ENCODE measurements around the gene PTPRM. TPM values are rescaled to one million over a fixed set of nuclear protein-coding genes. Genes with fewer than 3 reads are reported as not detected.

The PTPRM gene
- polyA plus RNA-seq, 1 of the 3 experiments (the other 2 are of a cell fraction) = 16.0 TPM

GRCh38 chr18:7847357-7848053 lies 280.4 kb downstream of the PTPRM start:
- H3K4me2 ChIP-seq = no peak overlapping the region
- no peak overlapping the region for H2AFZ ChIP-seq (ENCODE audit: low read depth)
- H3F3A ChIP-seq (replicated peaks; ENCODE audit: insufficient read depth) = no peaks in the 10 kb centered on the region
- no peaks in the 10 kb centered on the region for H3K79me2 ChIP-seq (ENCODE audit: insufficient read depth)
- no peaks in the 10 kb centered on the region for H3K9me2 ChIP-seq
- no peaks in the 10 kb centered on the region for H4K20me1 ChIP-seq (ENCODE audit: insufficient read depth)
- no peak for TF ChIP-seq EP300 (IDR thresholded peaks at IDR 0.05; ENCODE audit: borderline replicate concordance in 1 of 2, low read depth in 1 of 2, low read length in 1 of 2)
- no peak for TF ChIP-seq YY1 (IDR thresholded peaks at IDR 0.05; ENCODE audit: low read depth)
- no peak for TF ChIP-seq NRF1 (IDR thresholded peaks at IDR 0.05; ENCODE audit: low read depth, low read length)
- TF ChIP-seq TCF12 (IDR thresholded peaks at IDR 0.05) = no peak
- no peak for TF ChIP-seq FOXJ3 (CRISPR knock-in tag; IDR thresholded peaks at IDR 0.05)
- TF ChIP-seq IRF3 (IDR thresholded peaks at IDR 0.05; ENCODE audit: low read depth, low read length) = no peak
- TF ChIP-seq JUND (IDR thresholded peaks at IDR 0.05) = no peak
- no peak for TF ChIP-seq TEAD4 (IDR thresholded peaks at IDR 0.05; ENCODE audit: borderline replicate concordance, insufficient read depth)
- TF ChIP-seq SIN3A (IDR thresholded peaks at IDR 0.05; ENCODE audit: borderline replicate concordance, low read depth, low read length) = no peak
- no peak for TF ChIP-seq GATA2 (CRISPR knock-in tag; IDR thresholded peaks at IDR 0.05)
- DNase-seq = no peak
- H3K9ac ChIP-seq = no peak overlapping the region
- no peaks in the 10 kb centered on the region for H3K9me3 ChIP-seq
- H3K27ac ChIP-seq (ENCODE audit: low read depth in 2 of 2, low read length in 1 of 2) = no peak overlapping the region
- H3K4me3 ChIP-seq (ENCODE audit: low read depth in 2 of 2, low read length in 1 of 2) = no peak overlapping the region
- H3K4me1 ChIP-seq (ENCODE audit: control insufficient read depth in 1 of 2, insufficient read depth in 2 of 2, low read depth in 1 of 2, low read length in 1 of 2) = no peaks in the 10 kb centered on the region; a peak in 1 of 4 replicates
- POLR2A ChIA-PET = no interaction called here
- H3K27me3 ChIP-seq (ENCODE audit: insufficient read depth) = no peaks in the 10 kb centered on the region
- CTCF ChIA-PET = no interaction called here
- H3K36me3 ChIP-seq (replicated peaks in 1 of 2; ENCODE audit: control insufficient read depth in 1 of 2, insufficient read depth in 2 of 2, low read length in 1 of 2) = no peaks in the 10 kb centered on the region
- 44% methylated on average over 4 of the region's 4 CpGs for WGBS (ENCODE audit: low lambda C conversion rate)

- H3K4me1 ChIP-seq (ENCODE audit: control insufficient read depth in 1 of 2, insufficient read depth in 2 of 2, low read depth in 1 of 2, low read length in 1 of 2) = no peaks in the 10 kb centered on the region; a peak in 1 of 4 replicates
- H3K36me3 ChIP-seq (replicated peaks in 1 of 2; ENCODE audit: control insufficient read depth in 1 of 2, insufficient read depth in 2 of 2, low read length in 1 of 2) = no peaks in the 10 kb centered on the region
- TF ChIP-seq SMC3 (IDR thresholded peaks at IDR 0.05; ENCODE audit: low read depth, low read length) = no peak
- TF ChIP-seq GATA2 (CRISPR knock-in tag; IDR thresholded peaks at IDR 0.05) = no peak
- no peak for TF ChIP-seq EP300 (IDR thresholded peaks at IDR 0.05; ENCODE audit: borderline replicate concordance in 1 of 2, low read depth in 1 of 2, low read length in 1 of 2)
- no peak for TF ChIP-seq EZH2phosphoT487 (IDR thresholded peaks at IDR 0.05; ENCODE audit: borderline replicate concordance, low read depth)
- TF ChIP-seq ZBTB33 (IDR thresholded peaks at IDR 0.05; ENCODE audit: borderline replicate concordance, low read depth) = no peak
- H4K20me1 ChIP-seq (ENCODE audit: insufficient read depth) = no peaks in the 10 kb centered on the region
- no peaks in the 10 kb centered on the region for H3K9me3 ChIP-seq
- ChIA-PET CTCF (interaction anchor here (0.8 kb wide), 1 partner anchor 541 kb away, joined by 3 read pairs; no protein-coding TSS in a partner anchor), POLR2A (no interaction called here)
- DNase-seq = no peak
- no peak overlapping the region for H3K4me2 ChIP-seq
- H3F3A ChIP-seq (replicated peaks; ENCODE audit: insufficient read depth) = no peaks in the 10 kb centered on the region
- H3K9me2 ChIP-seq = no peaks in the 10 kb centered on the region
- no peaks in the 10 kb centered on the region for H3K27me3 ChIP-seq (ENCODE audit: insufficient read depth)
- H3K4me3 ChIP-seq (ENCODE audit: low read depth in 2 of 2, low read length in 1 of 2) = no peak overlapping the region
- no peak overlapping the region for H3K9ac ChIP-seq
- no peaks in the 10 kb centered on the region for H3K79me2 ChIP-seq (ENCODE audit: insufficient read depth)
- no peak overlapping the region for H2AFZ ChIP-seq (ENCODE audit: low read depth)
- H3K27ac ChIP-seq (ENCODE audit: low read depth in 2 of 2, low read length in 1 of 2) = no peak overlapping the region
These were observed 280.9 kb downstream of the PTPRM start for GRCh38 chr18:7848054-7848412.
